Ovary (tissue), 9 donors: ENCODE data around the gene LAMA2. TPM values are rescaled to one million over a fixed set of nuclear protein-coding genes. Genes with fewer than 3 reads are reported as not detected.

Source experiments
- DNase-seq, 5 donors: peaks; one replicate each; pipeline ENCODE4 v3.0.0-alpha.2; 2019 to 2020
- H3K27ac ChIP-seq, 2 donors: fragments of 200-600 bp; one replicate each; pipeline versions ENCODE4 v1.5.1 to v1.8.0; 2019 to 2022
- H3K27me3 ChIP-seq: fragments of 200-600 bp; one replicate; pipeline ENCODE4 v1.8.0; 2022
- H3K36me3 ChIP-seq: fragments of 200-600 bp; sonication (generic); one replicate; pipeline ENCODE4 v1.5.1; 2019
- H3K4me1 ChIP-seq: one replicate; pipeline ENCODE4 v1.8.1; 2013; ENCODE audit warnings: mild to moderate bottlenecking, moderate library complexity; ENCODE audit not compliant: insufficient read depth
- H3K4me3 ChIP-seq: fragments of 200-600 bp; sonication (generic); one replicate; pipeline ENCODE4 v1.5.1; 2017
- H3K9me3 ChIP-seq, 2 donors: fragments of 200-600 bp in 1 of 2; sonication (generic) in 1 of 2; one replicate each; pipeline versions ENCODE4 v1.5.1 to v1.8.1; 2013 to 2019; ENCODE audit warnings: mild to moderate bottlenecking in 1 of 2, moderate library complexity in 1 of 2
- CTCF ChIP-seq, 3 donors: fragments of 450-650 bp in 2 of 3; fragments of 200-600 bp in 1 of 3; IDR thresholded peaks; one replicate each; pipeline versions ENCODE4 v1.5.1 to v1.8.0; 2016 to 2022; ENCODE audit warnings: antibody characterized with exemption in 3 of 3, mild to moderate bottlenecking in 1 of 3
- EP300 ChIP-seq: sonication (generic); formaldehyde crosslinking; IDR thresholded peaks from one replicate; pipeline ENCODE4 v1.6.1; 2017; ENCODE audit warnings: antibody characterized with exemption
- POLR2A ChIP-seq: fragments of 450-650 bp; IDR thresholded peaks from one replicate; pipeline ENCODE4 v1.6.1; 2017; ENCODE audit warnings: antibody characterized with exemption, mild to moderate bottlenecking, moderate library complexity
- WGBS, 3 donors: extraction: QIAGEN DNeasy Blood & Tissue Kit in 1 of 3; methylation state at CpG; one replicate each; pipeline versions ENCODE4 v1.1.5 to v1.1.7; 2013 to 2017; 5-methylcytosine and 5-hydroxymethylcytosine counted together
- intact Hi-C, 4 donors: fragments of 100-400 bp; cut with DNase I; formaldehyde crosslinking; loops; one replicate each; pipeline versions ENCODE4 v1.11.0 to v1.15.1; 2022 to 2023
- polyA plus RNA-seq, 2 donors: library from polyadenylated mRNA; stranded (reverse); fragments of 200-250 nt in 1 of 2; fragments of 350-450 nt in 1 of 2; fragmentation: Illumina TruSeq in 1 of 2; extraction: RNeasy Lipid Tissue Mini Kit (QIAGEN cat#74804) in 1 of 2; gene quantifications; one replicate each; pipeline ENCODE4 v1.2.3, GENCODE V29; 2013 to 2014
- total RNA-seq, 7 donors: library from RNA; depleted of rRNA in 2 of 7; stranded (reverse); fragments of >200 nt in 2 of 7; fragmentation: NEBNext Ultra II Directional in 3 of 7; extraction: Animal tissue kit (Norgen Biotek cat#: 25700) in 3 of 7; gene quantifications; one replicate each; pipeline versions ENCODE4 v1.1.0 to v1.2.4, GENCODE V29; 2016 to 2023
- donor health status: DM: no; HTN: no; CAD: no; lungs with moderate emphysema.
- donor health status: DM: no; HTN: no; CAD: no.
- donor health status: Bipolar disorder and iron deficiency.
- donor health status: DM: yes; HTN: yes; CAD: no.
- donor health status: DM: no; HTN: no; CAD: no.
- donor health status: DM: yes; HTN: yes; CAD: no.

Gene LAMA2
- total and polyA plus RNA-seq, 9 donors = 42.5 to 226 (median 121) TPM

- H3K4me1 ChIP-seq = peaks cover 8% of the 10 kb centered on the region
- TF ChIP-seq CTCF (IDR thresholded peaks at IDR 0.05) = no peak
- TF ChIP-seq EP300 = no peak
- no peak for TF ChIP-seq POLR2A
- WGBS, 3 donors = 95 to 96% (median 95%) methylated on average over 9 of the region's 9 CpGs
- H3K4me3 ChIP-seq = no peak overlapping the region
- no peak for DNase-seq
- no peaks in the 10 kb centered on the region for H3K36me3 ChIP-seq
- intact Hi-C loops = no loop called here
- H3K27me3 ChIP-seq = no peaks in the 10 kb centered on the region
- no peak overlapping the region for H3K27ac ChIP-seq
- H3K9me3 ChIP-seq = no peaks in the 10 kb centered on the region
Measured at GRCh38 chr6:129098061-129098553, 215.2 kb downstream of the LAMA2 start.

- no peak for DNase-seq
- intact Hi-C loops = no loop called here
- TF ChIP-seq CTCF (IDR thresholded peaks at IDR 0.05) (no peak), EP300 (no peak), POLR2A (no peak)
- H3K27ac ChIP-seq = no peak overlapping the region
- H3K4me3 ChIP-seq = no peak overlapping the region
- no peaks in the 10 kb centered on the region for H3K9me3 ChIP-seq
- H3K27me3 ChIP-seq = no peaks in the 10 kb centered on the region
- peaks cover 10% of the 10 kb centered on the region for H3K4me1 ChIP-seq
- H3K36me3 ChIP-seq = no peaks in the 10 kb centered on the region
Measured at GRCh38 chr6:129099696-129100095, 216.8 kb downstream of the LAMA2 start.

GRCh38 chr6:129100164-129100563 is 217.2 kb downstream of the LAMA2 start:
- Histone ChIP-seq H3K9me3 (no peaks in the 10 kb centered on the region), H3K27ac (no peak overlapping the region), H3K27me3 (no peaks in the 10 kb centered on the region), H3K4me3 (no peak overlapping the region), H3K36me3 (no peaks in the 10 kb centered on the region), H3K4me1 (peaks cover 10% of the 10 kb centered on the region)
- no peak for DNase-seq
- TF ChIP-seq POLR2A = no peak
- 91 to 96% (median 93%) methylated on average over 1 of the region's 1 CpG for WGBS, 3 donors
- intact Hi-C loops = no loop called here

- TF ChIP-seq EP300 (no peak), POLR2A (no peak)
- Histone ChIP-seq H3K4me1 (peaks cover 5% of the 10 kb centered on the region), H3K4me3 (no peak overlapping the region), H3K27ac (no peak overlapping the region), H3K27me3 (no peaks in the 10 kb centered on the region), H3K9me3 (no peaks in the 10 kb centered on the region), H3K36me3 (no peaks in the 10 kb centered on the region)
- 12 to 27% (median 15%) methylated on average over 4 of the region's 4 CpGs for WGBS, 3 donors
- DNase-seq = peak; percentile 25 to 74 (median 39)
- intact Hi-C loops = no loop called here
Measured at GRCh38 chr6:129102741-129103140, 219.8 kb downstream of the LAMA2 start.

- Histone ChIP-seq H3K4me3 (no peak overlapping the region), H3K4me1 (peaks cover 5% of the 10 kb centered on the region), H3K27me3 (no peaks in the 10 kb centered on the region), H3K27ac (no peak overlapping the region), H3K36me3 (no peaks in the 10 kb centered on the region), H3K9me3 (no peaks in the 10 kb centered on the region)
- WGBS, 3 donors = 71 to 85% (median 75%) methylated on average over 1 of the region's 1 CpG
- no peak for TF ChIP-seq CTCF (IDR thresholded peaks at IDR 0.05)
- no peak for TF ChIP-seq POLR2A
- TF ChIP-seq EP300 = no peak
- intact Hi-C loops = no loop called here
- DNase-seq = no peak
Measured at GRCh38 chr6:129104131-129104530, 221.2 kb downstream of the LAMA2 start.
